Mucosa of gallbladder (tissue), 1 donor: Measurements from ENCODE around the gene GDF3. TPM values are rescaled to one million over a fixed set of nuclear protein-coding genes. Genes with fewer than 3 reads are reported as not detected.

Source experiments
- DNase-seq: peaks from one replicate; pipeline ENCODE4 v3.0.0-alpha.2; 2020; ENCODE audit warnings: low spot score
- total RNA-seq: library from RNA; stranded (reverse); gene quantifications from one replicate; pipeline ENCODE4 v1.2.1, GENCODE V29; 2021
- donor health status: DM: no; HTN: no; CAD: no.

The GDF3 gene
- total RNA-seq, 1 donor from 2014 or later, result not detected

GRCh38 chr12:7667125-7667524 is 28.4 kb downstream of the GDF3 start:
- no peak for DNase-seq

- DNase-seq, result peak; percentile 51
Measured at GRCh38 chr12:7666595-7666994, 29.0 kb downstream of the GDF3 start.

- DNase-seq, result no peak
Measured at GRCh38 chr12:7661741-7662140, 33.8 kb downstream of the GDF3 start.

DNA sequence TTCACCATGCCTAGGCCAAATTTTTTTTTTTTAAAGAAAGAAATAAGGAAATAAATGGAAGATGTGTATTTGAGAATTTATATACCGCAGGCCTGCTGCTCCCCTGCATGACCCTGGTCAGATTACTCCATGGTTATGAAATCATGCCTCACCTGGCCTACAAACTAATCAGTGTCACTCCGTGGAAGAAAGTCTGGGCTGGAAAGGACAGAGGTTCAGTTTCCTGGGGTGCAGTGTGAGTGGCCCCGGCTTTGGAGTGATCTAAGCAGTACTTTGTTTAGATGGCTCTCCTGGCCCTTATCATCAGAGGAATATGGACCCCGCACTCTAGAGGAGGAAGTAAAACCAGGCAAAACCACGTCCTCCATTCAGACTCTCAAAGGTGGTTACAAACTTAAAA is 39.5 kb downstream of the GDF3 start:
- DNase-seq, result no peak

GRCh38 chr12:7650091-7650490 is 45.5 kb downstream of the GDF3 start:
- DNase-seq, result no peak

- no peak for DNase-seq
Measured at GRCh38 chr12:7647071-7647470, 48.5 kb downstream of the GDF3 start.

DNA sequence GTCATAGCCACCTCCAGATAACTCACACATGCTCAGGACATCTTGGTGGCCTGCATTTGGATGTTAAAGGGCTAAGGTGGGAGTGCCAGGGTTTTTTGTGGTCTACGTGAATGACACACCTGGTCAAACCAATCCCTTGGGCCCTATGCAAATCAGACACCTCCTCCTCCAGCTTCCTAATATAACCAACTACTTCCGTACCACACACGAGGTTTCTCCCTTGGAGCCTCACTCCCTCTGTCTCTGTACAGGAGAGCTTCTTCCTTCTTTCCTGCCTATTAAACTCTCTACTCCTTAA is 49.4 kb downstream of the GDF3 start:
- no peak for DNase-seq

DNA sequence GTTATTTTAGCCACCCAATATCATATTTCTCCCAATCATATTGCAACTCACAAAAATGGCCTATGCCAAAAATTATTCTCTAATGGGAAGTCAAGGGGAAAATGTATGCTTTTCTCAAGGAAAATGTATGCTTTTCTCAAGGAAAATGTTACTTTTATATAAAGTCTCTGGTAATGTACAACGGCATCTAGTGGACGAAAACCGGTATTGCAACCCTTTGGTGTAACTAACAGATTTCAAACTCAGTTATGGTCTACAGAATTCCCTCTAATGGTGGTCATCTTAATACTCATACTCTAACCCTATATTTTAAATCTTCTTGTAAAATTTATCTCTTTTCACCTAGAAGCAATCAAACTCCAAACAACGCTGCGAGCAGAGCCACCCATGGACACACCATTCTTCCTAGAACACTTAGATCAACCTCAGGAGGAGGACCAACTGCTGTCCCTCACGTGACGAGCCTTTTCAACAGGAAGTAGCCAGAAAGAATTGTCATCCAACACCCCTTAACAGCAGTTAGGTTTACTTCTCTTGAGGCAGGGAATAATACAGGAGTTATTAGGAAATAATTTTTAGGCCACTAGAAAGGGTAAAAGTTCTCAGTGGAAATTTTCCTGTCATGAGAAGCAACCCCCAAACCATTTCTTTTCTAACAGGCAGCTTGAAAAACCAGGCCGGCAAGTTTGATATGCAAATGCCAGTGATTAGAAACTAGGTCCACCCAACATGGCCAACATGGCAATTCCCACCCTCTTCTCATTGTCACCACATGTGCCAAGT is 50.0 kb downstream of the GDF3 start:
- peak; percentile 23 for DNase-seq

DNA sequence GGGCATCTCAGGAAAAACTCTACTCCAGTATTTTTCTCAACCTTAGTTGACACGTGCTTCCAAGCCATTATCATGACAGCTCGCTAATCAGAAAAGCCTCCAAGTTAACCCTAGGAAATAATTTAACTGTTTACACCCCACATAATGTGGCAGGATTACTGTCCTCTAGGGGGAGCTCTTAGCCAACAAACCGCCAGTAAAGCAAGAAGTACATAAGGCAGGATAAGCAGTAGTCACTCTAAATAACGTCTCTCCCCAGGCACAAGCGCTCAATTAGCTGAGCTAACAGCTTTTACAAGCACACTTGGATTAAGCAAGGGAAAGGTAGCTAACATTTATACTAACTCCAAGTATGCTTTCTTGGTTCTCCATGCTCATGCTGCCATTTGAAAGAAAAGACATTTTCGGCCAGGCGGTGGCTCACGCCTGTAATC is 52.7 kb downstream of the GDF3 start:
- no peak for DNase-seq

- no peak for DNase-seq
Measured at GRCh38 chr12:7642287-7642686, 53.3 kb downstream of the GDF3 start.

GRCh38 chr12:7640123-7640995 is 55.2 kb downstream of the GDF3 start:
- DNase-seq, result peak; percentile 24

Other genes starting within 250 kb of the GDF3 start
- 92.6 TPM for gene CD163, start 192.0 kb downstream of the GDF3 start, total RNA-seq
- gene APOBEC1, start 29.9 kb downstream of the GDF3 start, total RNA-seq, result 0.26 TPM
- gene DPPA3, start 15.7 kb upstream of the GDF3 start, total RNA-seq, result not detected
- not detected for gene CLEC4C, start 51.6 kb upstream of the GDF3 start, total RNA-seq
- not detected for gene NANOGNB, start 69.4 kb upstream of the GDF3 start, total RNA-seq
- gene NANOG, start 93.6 kb upstream of the GDF3 start, total RNA-seq, result 0.43 TPM
- gene SLC2A14, start 177.1 kb upstream of the GDF3 start, total RNA-seq, result 1.1 TPM
- 50.6 TPM for gene SLC2A3, start 240.4 kb upstream of the GDF3 start, total RNA-seq